GM21717 (cell line): Measurements from ENCODE around the gene SLC27A2.

ENCODE experiments used
- ATAC-seq: cut with Tn5 transposase; IDR thresholded peaks from one replicate; pipeline ENCODE4 v1.9.1; 2021; ENCODE audit warnings: mild to moderate bottlenecking, moderate library complexity; ENCODE audit not compliant: unreplicated experiment

The SLC27A2 gene

DNA sequence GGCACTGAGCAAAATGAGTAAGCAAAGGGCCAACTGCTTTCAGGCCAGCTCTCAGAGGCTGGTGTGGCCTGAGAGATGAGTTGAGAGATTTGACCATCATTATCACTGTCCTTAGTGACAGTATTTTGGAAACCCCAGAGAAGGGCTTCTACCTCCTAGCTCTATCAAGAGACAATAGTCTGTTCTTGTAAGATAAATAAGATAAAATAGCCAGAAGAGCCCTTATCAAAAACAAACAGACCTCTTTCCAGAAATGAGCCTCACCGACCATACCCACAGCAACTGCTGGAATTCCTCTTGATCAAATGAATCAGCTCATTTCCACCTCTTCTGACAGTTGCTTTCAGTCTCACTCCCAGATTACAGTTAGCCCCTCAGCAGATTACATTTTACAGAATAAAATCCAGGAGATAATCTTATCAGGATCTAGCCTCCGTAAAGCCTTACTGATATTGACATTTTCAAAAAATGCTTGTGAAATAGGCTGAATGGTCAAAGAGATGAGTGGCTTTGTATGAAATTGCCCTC, 79.0 kb downstream of the SLC27A2 start:
- ATAC-seq: no peak

DNA sequence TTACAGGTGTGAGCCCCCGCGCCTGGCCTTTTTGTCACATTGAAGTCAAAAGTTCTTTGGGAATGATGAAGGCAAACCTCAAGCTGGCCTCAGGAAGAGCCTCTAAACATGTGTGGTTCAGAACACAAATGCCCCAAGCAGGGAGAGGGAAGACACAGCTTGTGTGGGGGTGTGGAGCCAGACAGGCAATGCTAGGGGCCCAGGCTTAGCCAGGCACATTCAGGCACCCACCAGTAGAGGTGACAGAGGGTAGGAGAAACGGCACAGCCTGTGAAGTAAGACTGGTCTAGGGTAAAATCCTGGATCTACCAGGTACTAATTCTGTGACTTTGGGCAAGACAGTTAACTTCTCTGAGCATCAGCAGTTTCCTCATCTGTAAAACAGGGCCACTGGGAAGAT, 80.0 kb downstream of the SLC27A2 start:
- ATAC-seq: no peak

- no peak for ATAC-seq
Observed at GRCh38 chr15:50262533-50262932, 80.5 kb downstream of the SLC27A2 start.

DNA sequence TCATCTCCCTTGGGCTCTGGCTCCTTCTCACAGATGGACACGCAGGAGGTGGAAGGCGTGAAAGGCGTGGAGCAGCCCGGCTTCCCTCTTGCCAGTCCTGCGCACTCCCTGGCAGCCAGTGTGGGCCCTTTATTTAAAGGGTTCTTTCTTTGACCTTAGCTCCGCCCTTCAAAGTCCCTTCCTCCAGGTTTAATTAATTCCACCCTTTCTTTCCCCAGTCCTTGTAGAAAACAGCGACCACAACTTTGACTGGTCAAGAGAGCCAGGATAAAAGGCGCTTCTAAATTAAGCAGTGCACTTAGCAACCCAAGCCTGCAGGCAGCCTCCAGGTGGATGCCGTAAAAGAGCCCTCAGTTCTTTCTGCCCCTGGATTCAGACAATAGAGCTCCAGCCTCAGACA, 83.6 kb downstream of the SLC27A2 start, which contains the start of gene HDC:
TSS of gene HDC (minus strand) at position 107 of the 400 bp plus-strand sequence. CDS start at position 4, 103 bp downstream.
- no peak for ATAC-seq

DNA sequence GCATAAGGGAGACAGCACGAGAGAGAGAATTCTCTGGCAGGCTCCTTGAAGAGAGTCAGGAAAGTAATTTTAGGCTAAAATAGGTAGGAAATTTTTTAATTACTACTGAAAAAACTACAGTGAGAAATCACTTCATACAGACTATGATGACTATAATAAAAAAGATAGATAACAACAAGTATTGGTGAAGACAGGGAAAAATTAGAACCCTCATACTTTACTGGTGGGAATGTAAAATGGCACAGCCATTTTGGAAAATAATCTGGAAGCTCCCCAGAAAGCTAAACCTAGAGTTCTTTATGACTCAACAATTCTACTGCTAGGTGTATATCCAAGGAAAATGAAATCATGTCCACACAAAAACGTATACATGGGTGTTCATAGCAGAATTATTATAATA, 85.6 kb downstream of the SLC27A2 start:
- no peak for ATAC-seq

GRCh38 chr15:50275091-50275490, 93.1 kb downstream of the SLC27A2 start:
- ATAC-seq: no peak

DNA sequence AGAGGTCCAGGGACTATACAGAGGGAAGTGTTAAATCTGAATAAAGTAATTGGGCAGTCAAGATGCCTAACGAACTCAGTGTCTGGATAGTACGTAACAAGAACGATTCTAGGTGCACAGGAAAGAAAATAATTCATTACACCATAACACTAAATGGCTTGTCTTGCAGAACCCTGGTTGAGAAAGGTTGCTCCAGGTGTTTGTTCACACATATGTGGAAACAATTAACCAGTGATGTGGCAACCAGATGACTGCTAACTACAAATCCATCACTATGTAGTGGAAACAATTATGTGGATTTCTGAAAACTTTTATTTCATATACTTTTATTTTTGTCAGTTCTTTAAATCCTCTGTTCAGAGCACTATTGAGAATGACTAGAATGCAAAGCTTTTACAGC, 93.9 kb downstream of the SLC27A2 start:
- ATAC-seq: no peak

DNA sequence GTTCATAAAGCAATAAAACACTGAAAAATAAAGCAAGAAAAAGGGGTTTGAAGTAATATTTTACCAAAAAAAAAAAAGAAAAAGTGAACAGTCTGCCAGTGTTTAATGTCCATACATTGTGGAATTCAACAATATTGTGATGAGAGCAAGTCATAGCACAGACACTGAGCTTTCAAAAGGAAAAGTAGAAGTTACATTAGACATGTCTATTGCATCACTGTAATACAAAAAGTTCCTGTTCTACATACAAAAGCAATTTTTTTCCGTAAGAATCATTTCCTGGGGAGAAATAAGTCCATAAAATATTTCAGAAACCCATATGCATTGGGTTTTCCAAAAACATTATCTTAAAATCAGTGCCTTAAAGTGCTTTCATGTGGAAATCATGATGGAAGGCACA, 95.4 kb downstream of the SLC27A2 start:
- ATAC-seq: no peak

DNA sequence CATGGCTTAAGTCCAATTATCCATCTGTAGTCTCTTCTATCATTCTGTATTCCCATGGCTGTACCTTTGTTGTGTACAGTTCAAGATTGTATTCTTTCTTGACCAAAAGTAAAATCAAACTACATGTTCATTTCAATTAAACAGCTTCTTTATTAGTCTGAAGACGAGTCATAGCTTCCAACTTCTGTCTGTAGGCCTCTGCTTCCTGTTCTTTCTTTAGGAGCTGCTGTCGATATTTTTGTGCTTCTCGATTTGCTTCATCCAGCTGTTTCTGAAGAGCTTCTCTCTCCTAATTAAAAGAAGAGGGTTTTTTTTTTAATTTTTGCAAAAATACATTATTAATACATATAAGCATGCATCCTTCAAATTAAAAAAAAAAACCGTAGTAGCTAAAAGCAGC, 96.5 kb downstream of the SLC27A2 start:
- ATAC-seq: no peak

DNA sequence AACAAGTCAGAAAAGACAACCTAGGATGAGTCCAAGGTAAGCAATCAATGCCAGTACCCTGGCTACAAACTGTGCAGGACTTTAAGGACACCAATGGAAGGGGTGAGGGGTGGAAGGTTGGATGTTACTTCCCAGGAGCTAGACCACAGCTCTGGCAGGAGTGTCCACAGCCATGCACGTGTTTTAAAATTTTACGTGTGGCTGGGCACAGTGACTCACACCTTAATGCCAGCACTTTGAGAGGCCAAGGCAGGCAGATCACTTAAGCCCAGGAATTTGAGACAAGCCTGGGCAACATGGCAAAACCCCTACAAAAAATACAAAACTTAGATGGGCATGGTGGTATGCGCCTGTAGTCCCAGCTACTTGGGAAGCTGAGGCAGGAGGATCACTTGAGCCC, 98.3 kb downstream of the SLC27A2 start:
- ATAC-seq: no peak

DNA sequence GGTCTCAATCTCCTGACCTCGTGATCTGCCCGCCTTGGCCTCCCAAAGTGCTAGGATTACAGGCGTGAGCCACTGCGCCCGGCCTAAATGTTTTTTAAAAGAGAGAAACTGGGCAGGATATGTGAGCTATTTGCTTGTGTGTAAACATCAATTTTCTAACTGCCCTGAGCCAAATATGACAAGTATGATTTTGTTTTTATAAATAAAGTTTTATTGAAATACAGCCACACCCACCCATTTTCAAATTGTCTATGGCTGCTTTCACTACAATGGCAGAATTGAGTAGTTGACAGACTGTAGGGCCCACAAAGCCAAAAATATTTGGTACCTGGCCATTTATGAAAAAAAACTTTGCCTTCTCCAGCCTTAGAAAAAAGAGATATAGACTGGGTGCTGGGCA, 99.4 kb downstream of the SLC27A2 start:
- no peak for ATAC-seq
